Kidney tubule cell (primary cell): ENCODE measurements around the gene CCDC187.
"Not testable (repeated sequence)": the region's sequence is repeated elsewhere in the genome, so short reads cannot be mapped to it uniquely, and the experiment has no call there.

Source experiments
- DNase-seq: peaks from one replicate; pipeline ENCODE4 v3.0.0-alpha.2; 2018; ENCODE audit warnings: low spot score

Gene CCDC187

GRCh38 chr9:136266641-136267040 is 37.3 kb downstream of the CCDC187 start:
- not testable (repeated sequence) for DNase-seq

GRCh38 chr9:136265561-136266355 is 38.1 kb downstream of the CCDC187 start:
- no peak for DNase-seq

DNA sequence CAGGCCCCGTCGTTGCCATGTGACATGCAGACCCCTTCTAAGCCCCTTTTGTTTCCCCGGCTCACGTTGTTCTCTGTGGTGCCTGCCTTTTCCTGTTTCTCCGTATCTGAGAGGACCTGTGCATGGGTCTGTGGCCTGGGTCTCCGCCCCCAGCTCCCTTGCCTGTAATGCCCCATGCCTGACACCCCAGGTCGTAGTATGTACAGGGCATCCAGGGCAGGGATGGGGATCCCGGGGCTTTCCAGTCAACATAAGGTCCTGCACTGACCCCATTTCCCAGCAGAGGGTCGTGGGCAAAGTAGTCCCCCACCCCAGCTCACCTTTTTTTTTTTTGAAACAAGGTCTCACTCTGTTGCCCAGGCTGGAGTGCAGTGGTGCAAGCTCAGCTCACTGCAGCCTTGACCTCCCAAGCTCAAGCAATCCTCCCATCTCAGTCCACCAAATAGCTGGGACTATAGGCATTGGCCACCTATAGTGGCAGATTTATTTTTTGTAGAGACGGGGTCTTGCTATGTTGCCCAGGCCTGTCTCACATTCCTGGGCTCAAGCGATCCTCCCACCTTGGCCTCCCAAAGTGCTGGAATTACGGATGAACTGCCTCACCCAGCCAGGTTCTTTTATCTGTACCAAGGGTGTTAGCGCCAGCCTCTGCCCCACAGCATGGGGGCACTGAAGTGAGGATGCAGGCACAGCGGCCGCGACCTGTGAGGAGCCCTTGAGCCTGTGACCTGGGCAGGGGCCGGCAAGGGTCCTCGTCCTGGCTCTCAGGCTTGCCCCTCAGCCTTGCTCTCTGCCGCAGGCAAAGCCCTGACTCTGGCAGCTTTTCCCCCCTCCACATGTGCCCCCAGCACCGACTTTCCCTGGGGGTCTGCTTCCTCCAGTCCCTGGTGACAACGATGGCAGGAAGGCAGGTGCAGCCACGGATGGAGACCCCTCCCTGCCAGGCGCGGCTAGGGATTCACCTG is 39.2 kb downstream of the CCDC187 start:
- no peak for DNase-seq

DNA sequence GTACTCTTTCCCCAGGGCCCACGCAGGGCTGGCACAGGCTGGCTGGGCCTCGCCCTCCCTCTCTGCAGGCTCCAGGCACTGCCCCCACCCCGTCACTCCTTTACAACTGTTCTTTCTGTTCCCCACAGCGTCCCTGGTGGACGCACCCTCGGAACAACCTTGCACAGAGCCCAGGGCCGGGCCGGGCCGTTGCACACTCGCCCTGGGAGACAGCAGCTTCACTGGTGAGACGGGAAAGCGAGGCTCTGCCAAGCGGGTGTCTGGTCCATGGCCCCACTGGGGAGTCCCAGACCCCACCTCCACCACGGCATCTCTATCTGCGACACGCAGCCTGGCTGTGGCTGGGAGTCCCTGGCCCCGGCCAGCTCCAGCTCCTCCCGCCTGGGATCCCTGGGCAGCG is 39.9 kb downstream of the CCDC187 start:
- DNase-seq, result no peak

- DNase-seq, result no peak
Observed at GRCh38 chr9:136262671-136263178, 41.2 kb downstream of the CCDC187 start.

GRCh38 chr9:136261686-136262430 is 42.0 kb downstream of the CCDC187 start:
- no peak for DNase-seq

- DNase-seq, result no peak
Observed at GRCh38 chr9:136260936-136261472, 42.9 kb downstream of the CCDC187 start.

DNA sequence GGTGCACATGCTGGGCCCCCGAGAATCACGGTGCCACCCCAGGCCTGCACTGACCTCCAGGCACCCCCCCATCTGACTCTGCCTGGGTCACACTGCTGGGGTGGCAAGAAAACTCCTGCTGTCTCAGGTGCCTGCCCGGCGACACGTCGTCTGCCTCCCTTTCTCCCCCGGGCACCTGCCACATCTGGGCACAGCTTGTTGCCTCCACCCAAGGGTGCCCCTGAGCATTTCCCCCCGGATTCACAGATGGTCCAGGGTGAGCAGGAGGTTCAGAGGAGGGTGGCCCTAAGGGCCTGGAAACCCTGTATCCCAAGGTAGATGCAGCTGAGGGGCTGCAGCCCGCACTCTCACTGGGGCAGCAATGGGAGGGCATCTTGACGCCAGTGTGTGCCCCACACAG is 43.4 kb downstream of the CCDC187 start:
- DNase-seq, result no peak

DNA sequence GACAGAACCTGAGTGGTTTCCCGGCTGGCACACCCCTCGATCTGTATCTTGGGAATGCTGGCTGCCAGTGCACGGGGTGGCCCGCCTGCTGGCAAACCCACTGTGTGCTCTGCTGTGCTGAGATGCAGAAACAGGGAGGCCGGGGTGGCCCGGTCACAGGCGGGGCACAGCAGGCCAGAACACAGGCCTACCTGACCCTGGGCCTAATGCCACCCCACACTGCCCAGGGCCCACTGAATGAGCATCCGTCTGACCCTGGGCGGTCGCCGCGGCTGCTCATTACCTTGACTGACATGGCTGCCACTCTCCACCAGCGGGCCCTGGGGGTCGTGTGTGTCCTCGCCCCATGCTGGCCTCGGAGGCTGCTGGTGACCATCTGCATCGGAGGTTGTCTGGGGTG is 44.1 kb downstream of the CCDC187 start:
- no peak for DNase-seq

DNA sequence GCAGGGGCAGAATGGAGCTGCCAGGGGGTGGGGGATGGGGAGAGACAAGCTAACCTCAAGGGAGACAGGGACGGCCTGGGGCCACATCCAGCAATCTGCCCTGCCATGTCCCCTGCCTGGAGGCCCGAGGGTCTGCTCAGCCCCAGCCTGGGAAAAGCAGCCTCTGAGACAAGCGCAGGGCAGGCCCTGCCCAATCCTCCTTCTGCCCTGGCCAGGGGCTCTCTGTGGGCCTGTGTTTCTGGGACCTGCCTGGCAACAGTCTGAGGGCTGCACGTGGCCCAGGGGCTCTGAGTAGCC is 44.4 kb downstream of the CCDC187 start:
- DNase-seq, result no peak

- DNase-seq, result no peak
Observed at GRCh38 chr9:136258786-136259516, 44.9 kb downstream of the CCDC187 start.

- no peak for DNase-seq
Observed at GRCh38 chr9:136258299-136258625, 45.6 kb downstream of the CCDC187 start.

DNA sequence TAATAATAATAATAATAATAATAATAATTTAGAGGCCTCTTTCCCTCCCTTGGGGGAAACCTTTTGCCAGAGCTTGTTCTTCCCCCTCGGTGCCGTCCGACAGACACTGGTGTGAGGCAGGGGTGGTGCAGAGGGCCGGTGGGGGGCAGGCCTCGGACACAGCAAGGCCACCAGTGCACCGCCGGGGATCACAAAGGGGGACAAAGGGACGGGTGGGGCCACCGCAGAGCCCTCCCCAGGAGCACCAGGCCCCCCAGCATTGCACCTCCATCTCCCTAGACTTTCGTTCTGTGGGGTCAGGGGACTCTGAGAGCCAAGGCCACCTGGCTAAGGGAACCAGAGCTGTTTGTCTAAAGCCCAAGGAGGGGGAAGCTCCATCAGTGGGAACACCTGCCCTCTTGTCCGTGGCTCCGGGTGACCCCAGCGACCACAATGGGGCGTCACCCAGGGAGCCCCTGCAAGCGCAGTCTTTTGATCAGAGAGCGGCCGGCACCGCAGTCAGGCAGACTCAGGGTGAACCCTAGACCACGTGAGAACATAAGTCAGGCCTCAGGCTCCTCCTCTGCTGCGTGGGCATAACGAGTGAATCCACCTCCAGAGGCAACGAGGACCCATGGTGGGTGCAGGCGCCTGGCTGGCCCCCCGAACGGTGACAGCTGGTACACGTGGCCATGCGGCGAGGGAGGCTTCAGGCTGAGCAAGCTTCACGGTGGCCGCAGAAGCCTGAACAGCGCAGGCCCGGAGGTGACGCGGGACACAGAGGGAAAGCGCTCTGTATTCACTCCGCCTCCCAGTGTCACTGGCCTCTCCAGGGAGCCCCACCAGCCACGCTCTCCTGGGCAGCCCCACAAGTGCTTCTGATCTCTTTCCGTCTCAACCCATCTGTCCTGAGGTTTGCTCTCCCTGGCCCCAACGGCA is 46.3 kb downstream of the CCDC187 start:
- no peak for DNase-seq

GRCh38 chr9:136255896-136256890 is 47.7 kb downstream of the CCDC187 start:
- DNase-seq, result no peak

GRCh38 chr9:136255166-136255538 is 48.7 kb downstream of the CCDC187 start:
- DNase-seq, result no peak

DNA sequence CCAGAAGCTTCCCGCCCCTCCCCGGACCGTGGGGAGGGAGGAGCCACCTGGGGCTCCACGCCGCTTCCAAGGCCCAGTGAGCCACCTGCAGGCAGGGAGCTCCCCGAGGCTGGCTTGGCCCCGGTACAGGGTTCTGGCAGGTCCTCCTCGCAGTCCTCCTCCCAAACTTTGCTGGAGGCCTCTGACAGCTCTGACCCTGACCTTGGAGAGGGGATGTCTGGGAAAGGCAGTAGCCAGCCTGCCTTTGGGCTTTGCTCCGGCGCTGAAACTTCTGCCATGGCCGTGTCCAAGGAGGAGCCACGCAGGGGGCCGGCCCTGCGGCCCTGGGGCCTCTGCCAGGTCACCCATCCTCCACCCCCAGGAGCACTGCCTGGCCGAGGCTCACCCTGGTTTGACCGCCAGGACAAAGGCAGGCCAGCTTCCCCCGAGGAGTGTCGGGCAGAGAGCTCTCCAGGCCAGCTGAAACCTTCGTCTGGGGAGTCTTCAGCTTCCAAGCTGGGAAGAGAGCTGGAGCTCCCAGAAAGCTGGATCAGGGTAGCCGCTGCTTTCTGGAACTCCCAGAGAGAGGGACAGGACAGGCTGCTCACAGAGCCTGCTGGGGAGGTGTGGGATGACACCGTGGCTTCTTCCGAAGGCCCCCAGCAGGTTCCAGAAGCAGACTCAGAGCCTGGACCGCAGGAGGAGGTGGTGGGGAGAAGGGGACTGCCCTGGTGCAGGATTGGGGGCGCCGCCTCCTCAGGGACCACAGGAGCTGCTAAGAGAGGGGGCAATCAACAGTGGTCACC is 49.3 kb downstream of the CCDC187 start:
- no peak for DNase-seq

GRCh38 chr9:136253246-136254130 is 50.4 kb downstream of the CCDC187 start:
- no peak for DNase-seq
